ENCODE results near the gene MT1HL1. TPM values are rescaled to one million over a fixed set of nuclear protein-coding genes. Genes with fewer than 3 reads are reported as not detected.

Gene MT1HL1
- total RNA-seq (2022; extraction: Qiagen RNA extraction; ENCODE audit: low read depth): not detected in 5 replicates

GRCh38 chr1:237004116-237004515 is at the start of gene MT1HL1:
Gene MT1HL1, minus strand, starts transcription at chr1:237004441. Its CDS starts 69 bp downstream, at chr1:237004372.

GRCh38 chr1:237041795-237042525 is 37.7 kb upstream of the MT1HL1 start, which contains the start of gene RYR2:
Gene RYR2, plus strand, starts transcription at chr1:237042184. Its CDS starts 338 bp downstream, at chr1:237042522.

Other genes with a start within 250 kb of the MT1HL1 start
- 4.2 to 9.3 TPM (median 6.2 TPM) in 5 replicates for gene MTR, start 209.1 kb downstream of the MT1HL1 start, total RNA-seq (2022; extraction: Qiagen RNA extraction; ENCODE audit: low read depth)
- 0.01 to 0.06 TPM (median 0.02 TPM) in 3 of 5 replicates, not detected in the others for gene RYR2, start 37.7 kb upstream of the MT1HL1 start, total RNA-seq (2022; extraction: Qiagen RNA extraction; ENCODE audit: low read depth)